SK-N-MC (cell line): ENCODE data around the gene CTNNA1.

Source experiments
- EZH2 ChIP-seq: fragments of 200-600 bp; sonication (generic); IDR thresholded peaks from one replicate; pipeline ENCODE4 v1.6.1; 2017; ENCODE audit warnings: antibody characterized with exemption
- POLR2AphosphoS5 ChIP-seq: IDR thresholded peaks from 2 replicates; pipeline ENCODE4 v1.6.1; 2012; ENCODE audit warnings: mild to moderate bottlenecking, low read depth, low read length, borderline replicate concordance

DNA sequence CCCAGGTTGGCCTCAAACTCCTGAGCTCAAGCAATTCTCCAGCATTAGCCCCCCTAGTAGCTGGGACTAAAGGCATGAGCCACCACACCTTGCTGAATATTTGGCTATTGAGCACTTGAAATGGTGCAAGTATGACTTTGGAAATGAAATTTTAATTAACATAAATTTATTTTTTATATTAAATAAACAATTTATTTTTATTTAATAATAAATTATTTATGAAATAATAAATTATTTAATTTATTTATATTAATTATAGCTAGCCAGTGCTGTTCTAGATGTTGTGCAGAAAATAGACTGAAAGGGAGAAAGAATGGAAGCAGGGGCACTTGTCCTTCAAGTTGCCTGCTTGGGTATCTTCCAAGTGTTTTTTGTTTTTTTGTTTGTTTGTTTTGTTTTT is 40.0 kb upstream of the CTNNA1 start:
- TF ChIP-seq EZH2 (no peak), POLR2AphosphoS5 (no peak)
